Right lung (tissue), 5 donors: ENCODE data around the gene ADORA2A. TPM values are rescaled to one million over a fixed set of nuclear protein-coding genes. Genes with fewer than 3 reads are reported as not detected.

Experiments used
- DNase-seq, 2 donors: peaks; one replicate each; pipeline ENCODE4 v3.0.0-alpha.2; 2013
- polyA plus RNA-seq, 5 donors: library from polyadenylated mRNA; unstranded; fragments of 120-200 nt; gene quantifications; one replicate each; pipeline versions ENCODE4 v1.2.1 to v1.2.3, GENCODE V29; 2013; ENCODE audit warnings: inconsistent platforms in 1 of 5, low replicate concordance in 1 of 5; ENCODE audit not compliant: insufficient read length in 5 of 5, insufficient read depth in 1 of 5

The ADORA2A gene
- polyA plus RNA-seq, 5 donors: 17.6 to 33.5 (median 29.9) TPM

DNA sequence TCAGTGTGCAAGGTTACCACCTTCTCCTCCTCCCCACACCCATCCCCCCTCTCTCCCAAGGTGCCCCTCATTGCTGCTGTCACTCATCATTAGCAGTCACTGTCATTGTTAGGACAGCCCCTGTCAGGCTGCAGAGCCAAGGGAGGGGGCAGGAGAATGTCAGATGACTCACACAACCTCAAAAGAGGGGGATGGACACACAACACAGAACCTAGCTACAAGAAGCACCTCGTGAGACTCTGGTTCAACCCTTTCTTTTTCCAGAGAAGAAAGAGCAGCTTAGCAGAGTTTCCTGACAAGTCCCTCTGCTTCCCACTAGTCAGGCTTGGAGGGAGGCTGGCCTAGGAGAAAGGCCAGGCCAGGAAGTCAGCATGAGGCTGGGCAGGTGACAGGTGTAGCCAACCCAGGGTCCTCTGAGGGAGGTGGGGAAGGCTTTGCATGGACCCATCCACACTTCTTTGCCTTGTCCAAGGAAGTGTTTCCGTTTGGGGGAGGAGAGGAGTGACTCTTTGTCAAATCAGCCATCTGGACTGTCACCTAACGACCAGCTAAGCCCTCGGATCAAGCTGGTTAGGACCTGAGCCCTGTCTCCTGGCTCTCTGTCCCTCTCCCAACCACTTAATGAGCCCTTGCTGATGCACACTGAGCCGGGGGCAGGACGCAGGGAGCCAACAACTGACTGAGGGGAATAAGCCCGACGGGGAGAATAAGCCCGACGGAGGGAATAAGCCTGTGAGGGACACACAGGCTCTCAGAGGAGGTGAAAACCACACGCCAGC is 18.3 kb downstream of the ADORA2A start:
- no peak for DNase-seq

DNA sequence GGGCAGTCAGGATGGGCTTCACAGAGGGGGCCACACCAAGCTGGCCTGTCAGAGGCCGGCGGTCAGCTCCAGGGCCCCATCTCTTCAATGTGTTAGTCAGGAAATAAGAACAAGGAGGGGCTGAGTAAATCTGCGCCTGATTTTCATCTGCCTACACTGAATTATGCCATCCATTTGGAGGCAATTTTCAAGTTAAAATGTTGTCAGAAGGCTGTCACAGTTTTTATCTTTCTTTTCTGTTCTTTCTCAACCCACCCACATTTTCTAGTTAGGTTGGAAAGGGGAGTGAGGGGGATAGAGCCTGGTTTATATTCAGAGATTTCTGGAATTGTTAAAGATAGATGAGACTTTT is 18.8 kb downstream of the ADORA2A start:
- DNase-seq: no peak

DNA sequence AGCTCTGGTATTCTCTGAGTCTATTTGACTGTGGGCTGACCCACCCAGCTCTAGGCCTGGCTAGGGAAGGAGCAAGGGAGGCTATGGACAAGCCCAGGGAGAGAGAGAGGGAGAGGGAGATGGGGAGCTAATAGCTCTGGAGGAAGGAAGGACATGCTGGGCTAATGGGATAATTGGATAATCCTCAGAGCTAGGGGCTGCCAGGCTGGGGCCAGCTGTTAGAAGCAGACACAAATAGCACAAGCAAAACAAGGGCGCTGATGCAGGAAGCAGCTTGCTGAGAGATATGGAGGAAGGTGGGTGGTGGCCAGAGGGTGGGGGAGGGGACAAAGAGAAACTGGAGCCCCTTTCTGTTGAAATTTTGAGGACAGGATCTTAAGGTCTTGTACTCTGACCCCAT is 23.2 kb downstream of the ADORA2A start:
- peak; percentile 49 to 70 for DNase-seq

DNA sequence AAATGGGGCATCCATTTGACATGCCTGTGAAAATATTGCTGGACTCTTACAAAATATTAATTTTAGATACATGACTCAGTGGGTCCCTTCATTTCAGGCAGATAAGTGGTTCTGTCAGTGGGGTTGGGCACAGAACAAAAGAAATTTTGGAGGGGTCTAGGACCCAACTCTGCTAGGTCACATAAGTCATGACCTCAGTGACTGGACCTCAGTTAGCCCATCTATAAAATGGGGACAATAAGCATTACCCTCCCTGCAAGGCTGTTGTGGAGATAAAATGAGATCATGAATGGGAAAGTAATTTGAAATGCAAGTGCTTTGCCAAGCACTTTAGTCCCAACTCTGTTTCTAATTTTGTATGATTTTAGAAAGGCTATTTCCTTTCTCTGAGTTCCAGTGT is 23.8 kb downstream of the ADORA2A start:
- DNase-seq: no peak

DNA sequence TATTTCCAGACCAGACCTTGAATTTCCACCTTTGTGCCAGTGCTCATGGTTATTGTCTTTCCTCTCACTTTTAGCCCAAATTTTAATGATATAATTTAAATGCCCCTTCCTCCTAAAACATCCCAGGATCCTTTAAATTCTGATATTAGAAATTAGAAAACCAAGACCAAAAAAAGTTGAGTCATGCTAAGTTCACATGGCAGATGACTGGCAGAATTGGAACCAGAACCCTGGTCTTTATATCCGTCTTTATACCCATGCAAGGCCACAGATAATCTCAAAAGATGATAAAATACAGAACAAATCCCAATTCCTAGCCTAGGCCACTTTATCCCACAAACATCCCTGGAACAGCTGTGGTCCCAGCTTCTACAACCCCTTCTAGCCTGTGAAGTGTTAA is 26.5 kb downstream of the ADORA2A start:
- no peak for DNase-seq

DNA sequence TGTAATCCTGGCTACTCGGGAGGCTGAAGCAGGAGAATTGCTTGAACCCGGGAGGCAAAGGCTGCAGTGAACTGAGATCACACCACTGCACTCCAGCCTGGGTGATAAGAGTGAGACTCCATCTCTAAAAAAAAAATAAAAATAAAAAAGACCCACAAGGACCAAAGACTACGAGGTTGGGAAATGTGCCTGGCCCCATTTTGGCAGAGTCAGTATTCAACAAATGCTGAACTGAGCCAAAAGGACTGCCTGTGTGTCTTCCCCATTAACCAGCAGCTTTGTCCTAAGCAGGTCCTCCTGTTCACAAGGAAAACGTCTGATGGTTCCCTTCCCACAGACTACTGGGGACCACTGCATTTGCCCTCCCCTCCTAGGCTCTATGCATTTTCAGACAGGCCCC is 27.6 kb downstream of the ADORA2A start:
- DNase-seq: no peak

DNA sequence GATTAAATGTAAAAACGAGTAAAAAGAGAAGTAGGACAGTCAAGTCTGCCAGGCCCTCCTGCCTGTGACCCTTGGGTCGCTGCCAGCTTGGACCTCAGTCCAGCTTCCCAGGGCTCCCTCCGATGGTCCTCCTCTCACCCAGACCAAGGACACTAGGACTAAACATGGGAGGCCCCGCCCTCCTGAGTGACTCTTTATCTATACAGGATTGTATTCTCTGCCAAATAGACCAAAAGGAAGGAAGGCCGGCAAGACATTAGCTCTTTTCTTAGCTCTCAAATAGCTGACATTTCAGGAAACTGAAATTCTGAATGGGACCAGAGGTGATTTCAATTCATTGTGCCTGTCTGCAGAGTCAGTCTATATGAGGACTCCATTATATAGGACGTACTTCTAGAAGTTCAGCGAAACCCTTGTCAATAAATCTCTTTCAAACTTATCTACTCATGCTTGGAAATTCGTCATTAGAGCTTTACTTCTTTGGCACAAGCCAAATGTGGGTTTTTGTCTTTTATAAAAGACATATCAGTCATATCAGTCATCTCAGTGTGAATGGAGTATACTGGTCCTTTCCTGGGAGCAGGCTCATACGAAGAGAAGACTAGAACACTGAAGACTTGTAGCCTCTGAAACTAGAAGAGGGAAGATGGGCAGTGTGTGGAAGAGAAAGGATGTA is 28.5 kb downstream of the ADORA2A start:
- DNase-seq: no peak

DNA sequence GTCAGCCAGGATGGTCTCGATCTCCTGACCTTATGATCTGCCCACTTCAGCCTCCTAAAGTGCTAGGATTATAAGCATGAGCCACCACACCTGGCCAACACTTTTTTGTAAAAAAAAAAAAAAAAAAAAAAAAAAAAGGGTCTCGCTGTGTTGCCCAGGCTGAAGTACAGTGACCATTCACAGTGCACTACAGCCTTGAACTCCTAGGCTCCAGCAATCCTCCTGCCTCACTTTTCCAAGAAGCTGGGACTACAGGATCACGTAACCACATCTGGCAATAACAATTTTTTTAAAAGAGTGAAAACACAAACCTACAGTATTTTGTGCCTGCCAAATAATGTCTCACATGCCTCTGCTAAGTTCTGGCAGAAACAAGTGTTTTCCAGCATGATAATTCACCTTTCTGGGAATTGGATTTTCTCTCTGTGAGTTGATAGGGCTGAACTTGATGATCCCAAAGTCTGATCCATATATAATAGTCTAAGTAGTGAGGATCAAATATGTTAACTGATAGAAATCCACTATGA is 30.6 kb downstream of the ADORA2A start:
- DNase-seq: no peak

DNA sequence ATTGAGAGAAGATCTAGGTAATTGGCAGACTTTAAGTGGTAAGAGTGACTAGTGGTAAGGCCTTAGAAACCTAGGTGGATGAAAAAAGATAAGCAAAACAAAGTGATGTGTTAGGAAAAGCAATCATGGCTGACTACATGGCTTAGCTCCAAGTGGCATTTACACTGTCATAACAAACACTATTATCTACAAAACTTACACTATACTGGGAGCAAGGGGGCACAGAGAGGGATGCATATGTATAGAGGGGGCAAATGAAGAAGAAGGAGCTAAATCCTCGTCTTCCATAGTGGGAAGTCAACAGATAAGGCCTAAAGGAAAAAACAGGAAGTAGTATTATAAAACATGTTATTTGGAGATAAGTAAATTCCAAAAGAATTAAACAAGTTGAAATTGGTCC is 32.5 kb downstream of the ADORA2A start:
- no peak for DNase-seq

DNA sequence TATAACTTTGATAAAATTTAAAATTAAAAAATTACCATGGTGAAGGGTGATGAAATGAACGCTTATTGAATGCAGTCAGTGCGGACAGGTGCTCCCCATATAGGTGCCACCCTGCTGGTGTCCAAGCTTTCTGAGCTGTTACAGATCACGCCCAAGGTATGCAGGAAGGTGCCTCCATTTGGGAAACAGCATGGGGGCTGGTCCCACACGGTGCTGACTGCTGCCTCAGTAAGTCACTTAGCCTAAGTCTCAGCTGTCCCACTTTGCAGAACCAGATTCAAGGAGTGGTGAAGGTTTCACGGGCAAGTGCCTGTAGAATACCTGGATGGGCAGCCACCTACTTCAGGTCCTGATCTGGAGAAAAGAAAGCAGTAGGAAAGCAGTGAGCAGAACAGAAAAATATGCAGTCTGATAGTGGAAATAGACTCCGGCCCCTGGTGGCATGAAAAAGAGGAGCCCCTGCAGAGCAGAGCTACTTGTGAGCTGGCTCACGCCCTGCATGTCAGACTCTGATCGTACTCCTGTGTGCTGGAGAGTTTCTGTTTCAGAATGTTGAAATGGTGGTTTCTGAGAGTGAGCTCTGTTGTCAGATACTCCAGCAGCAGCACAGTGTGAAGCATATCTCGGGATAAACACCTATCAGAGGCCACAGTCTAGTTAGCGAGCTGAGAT is 33.2 kb downstream of the ADORA2A start:
- DNase-seq: no peak

DNA sequence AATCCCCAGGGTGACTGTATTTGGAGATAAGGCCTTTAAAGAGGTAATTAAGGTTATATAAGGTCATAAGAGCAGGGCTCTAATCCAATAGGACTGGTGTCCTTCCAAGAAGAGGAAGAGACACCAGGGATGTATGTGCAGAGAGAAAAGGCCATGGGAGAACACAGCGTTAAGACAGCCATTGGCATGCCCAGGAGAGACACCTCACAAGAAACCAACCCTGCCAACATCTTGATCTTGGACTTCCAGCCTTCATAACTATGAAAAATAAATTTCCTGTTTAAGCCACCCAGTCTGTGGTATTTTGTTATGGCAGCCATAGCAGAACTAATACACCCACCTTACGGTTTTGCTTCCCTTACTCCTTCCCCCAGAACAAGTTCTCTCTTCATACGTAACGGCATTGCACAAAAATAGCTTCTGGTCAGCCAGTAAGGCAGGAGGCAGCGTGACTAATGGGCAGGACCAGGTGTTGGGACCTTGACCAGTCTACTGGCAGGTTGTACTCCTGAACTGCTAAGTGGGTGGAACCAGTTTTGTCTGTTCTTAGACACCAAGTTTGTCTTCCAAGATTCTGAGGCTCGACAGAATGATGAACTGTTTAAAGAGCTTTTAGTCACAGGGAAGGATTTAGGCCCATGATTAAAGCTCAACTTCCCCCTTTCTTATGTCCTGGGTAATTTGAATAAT is 35.8 kb downstream of the ADORA2A start:
- no peak for DNase-seq

DNA sequence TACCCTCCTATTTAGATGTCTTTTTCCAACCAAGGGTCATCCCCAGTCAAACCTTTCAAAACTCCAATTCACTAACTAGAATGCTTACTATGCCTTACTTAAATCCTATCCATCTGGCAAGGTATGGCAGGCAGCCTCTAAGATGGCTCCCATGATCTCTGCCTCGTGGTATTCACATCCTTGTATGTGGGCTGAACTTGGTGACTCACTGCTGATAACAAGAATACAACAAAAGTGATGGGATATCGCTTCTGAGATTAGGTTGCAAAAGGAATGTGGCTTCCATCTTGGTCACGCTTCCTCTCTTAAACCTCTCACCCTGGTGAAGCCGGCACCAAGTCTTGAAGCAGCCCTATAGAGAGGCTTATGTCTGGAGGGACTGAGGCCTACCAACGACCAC is 38.2 kb downstream of the ADORA2A start:
- no peak for DNase-seq

DNA sequence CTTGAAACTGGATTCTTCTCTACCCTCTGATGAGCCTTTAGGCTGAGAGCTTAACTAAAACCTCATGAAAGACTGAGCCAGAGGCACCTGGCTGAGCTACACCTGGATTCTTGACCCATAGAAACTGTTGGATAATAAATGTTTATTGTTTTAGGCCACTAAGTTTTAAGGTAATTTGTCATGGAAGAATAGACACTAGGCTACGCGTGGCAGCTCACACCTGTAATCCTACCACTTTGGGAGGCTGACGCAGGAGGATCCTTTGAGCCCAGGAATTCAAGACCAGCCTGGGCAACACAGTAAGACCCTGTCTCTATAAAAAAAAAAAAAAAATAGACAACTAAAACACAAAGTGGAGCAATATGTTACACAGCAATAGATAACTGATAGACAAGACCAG is 38.6 kb downstream of the ADORA2A start:
- DNase-seq: no peak

DNA sequence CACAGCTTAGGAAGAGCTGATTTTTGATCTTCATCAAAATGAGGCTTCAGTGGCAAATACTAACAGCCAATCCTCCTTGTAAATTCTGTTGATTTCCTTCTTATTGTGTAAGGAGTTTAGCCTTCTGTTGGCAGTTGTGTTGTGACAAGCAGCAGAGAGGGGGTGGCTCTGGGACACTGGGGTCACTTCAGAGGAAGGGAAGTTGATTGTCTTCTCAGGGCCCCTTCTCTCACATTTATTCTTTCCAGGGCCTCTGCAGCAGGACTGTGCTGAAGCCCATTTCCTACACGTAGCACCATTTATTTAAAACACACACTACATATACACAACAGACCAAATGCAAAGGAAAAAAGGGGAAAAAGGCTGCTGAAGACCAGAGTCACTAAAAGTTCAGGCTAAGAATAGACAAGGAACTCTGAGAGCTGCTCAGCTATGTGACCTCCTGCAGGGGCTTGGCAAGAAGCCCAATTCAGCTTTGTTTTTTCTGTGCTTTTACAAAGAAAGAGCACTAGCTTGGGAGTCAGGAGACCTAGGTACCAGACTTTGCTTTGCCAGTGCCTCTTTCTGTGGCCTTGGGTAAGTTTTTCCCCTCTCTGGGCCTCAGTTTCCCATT is 39.4 kb downstream of the ADORA2A start:
- DNase-seq: peak; percentile 55 to 60

DNA sequence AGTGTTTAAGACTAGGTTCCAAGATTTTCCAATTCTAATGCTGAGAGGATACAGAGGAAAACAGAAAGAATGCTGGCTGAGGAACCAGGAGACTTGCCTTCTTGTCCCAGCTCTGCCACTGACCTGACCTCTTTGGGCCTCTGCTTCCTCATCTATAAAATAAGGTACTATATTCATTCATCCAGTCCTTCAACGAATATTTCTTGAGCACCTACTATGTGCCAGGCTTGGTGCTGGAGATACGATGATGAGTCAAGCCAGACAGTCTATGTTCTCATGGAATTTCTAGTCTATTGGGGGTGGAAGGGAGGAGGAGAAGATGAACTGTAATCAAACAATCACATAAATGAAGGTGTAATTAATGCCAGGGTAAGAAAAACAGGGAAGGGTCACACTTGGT is 39.9 kb downstream of the ADORA2A start:
- DNase-seq: no peak

DNA sequence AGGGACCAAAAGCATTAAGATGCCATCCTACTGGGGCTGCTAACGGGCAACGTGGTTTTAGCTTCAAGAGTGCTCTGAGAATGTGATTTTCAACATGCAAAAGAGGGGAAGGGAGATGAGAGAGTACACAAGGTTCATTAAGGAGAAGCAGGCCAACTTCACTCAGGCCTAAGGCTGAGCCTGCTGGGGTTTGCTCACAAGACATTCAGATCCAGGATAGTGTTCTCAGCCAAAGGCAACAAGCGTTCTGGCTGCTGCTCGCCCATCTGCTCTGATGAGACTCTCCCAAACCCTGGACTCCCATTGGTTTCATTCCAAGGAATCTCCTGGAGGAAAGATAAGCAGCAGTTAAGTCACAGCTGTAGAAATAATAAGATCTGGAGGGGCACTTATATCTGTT is 44.2 kb downstream of the ADORA2A start:
- DNase-seq: no peak

DNA sequence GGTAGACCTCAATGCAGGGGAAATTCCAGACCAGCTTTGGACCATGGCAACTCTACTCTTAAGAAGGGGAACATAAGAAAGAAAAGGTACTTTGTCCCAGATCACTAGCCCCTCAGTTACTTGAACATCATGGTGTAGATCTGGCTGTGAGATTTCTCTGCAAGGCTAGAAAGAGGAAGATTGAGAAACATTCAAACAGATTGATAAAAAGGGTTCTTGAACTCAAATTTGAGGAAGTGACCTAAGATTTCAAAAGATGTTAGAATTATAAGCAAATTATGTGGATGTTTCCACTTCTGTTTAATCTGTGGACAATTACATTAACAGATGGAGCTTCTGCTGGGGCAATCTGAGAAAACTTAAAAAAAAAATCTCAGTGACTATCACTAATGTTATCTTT is 45.9 kb downstream of the ADORA2A start:
- DNase-seq: no peak

DNA sequence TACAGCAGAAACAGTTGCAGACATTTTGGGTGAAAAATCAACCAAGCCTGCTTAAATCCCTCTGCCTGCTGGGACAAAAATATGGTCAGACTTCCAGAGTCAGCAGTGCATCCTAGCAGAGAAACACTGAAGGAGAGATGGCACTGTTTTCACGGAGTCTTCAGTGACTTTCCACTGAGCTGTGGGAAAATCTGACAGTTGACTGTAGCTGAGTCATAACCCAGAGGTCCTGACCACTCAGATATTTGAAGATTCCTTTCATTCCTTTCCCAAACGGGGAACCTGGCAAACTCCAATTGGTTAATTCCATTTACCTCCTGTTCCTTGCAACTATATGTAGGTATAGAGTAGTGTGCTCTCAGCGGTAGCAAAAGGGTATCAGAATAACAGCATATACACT is 46.8 kb downstream of the ADORA2A start:
- DNase-seq: no peak

DNA sequence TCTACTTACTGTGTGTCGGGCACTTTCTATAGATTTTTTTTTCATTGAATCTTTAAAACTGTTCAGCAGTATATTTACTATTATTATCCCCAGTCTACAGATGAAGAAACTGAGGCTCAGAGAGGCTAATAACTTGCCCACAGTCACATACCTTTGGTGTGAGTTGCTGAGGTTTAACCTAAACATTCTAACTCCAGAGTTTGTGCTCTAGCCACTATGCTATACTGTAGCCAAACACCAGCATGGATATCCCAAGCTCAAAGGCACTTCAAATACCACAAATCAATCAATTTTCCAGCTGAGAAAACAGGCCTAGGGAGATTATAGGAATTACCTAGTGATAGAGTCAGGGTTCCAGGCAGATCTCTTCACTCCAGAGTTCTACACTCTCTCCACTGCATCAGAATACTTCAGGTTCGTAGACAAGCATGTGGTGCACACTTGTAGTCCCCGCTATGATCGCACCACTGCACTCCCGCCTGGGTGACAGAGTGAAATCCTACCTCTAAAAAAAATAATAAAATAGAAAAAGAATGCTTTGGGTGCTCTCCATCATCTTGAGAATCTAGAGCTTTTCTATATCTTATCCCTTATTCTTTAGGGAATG is 47.4 kb downstream of the ADORA2A start:
- no peak for DNase-seq

DNA sequence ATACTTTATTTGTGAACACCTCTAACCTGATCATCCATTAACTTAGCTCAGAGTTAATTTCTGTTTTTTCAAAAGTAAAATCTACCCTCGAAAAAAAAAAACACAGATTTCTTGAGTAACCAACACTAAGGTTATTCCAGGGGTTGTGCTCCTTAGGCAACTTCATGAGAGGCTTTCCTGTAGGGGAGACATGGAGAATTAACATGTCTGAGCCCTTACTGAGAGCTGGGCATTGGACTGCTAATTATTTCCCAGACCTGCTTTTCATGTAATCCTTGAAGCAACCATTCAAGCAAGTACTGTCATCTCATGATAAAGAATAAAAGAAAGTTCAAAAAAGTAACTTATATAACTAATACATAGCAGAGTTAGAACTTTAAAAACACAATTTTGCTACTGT is 54.2 kb downstream of the ADORA2A start:
- no peak for DNase-seq

DNA sequence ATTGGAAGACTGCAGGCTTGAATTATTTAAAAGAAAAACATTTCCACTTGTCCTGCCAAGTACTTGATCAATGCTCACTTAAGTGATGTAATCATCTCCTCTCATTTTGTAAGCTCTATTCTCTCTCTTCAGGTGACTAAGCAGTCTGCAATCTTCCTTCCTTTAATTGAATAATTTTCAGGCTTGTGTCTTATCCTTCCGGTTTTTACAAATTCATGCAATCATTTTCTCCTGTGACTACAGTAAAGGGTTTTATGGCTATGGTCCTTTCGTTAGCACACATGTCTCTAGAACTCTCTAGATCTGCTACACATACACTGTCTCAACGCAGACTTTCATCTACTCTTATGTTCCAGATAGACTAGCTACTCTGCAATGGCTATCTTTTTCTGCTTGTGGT is 55.2 kb downstream of the ADORA2A start:
- no peak for DNase-seq
